Neural crest cell (in vitro differentiated cells): ENCODE results near the gene BOD1. TPM values are rescaled to one million over a fixed set of nuclear protein-coding genes. Genes with fewer than 3 reads are reported as not detected.
A peak's percentile ranks its signal among the peaks of the same experiment; 100 is the strongest.

Experiments used
- DNase-seq: peaks from one replicate; pipeline ENCODE4 v3.0.0; 2021; ENCODE audit warnings: low read depth, mixed read lengths, low spot score
- H3K27ac Mint-ChIP-seq: one replicate; pipeline ENCODE4 v1.8.0; 2021; ENCODE audit warnings: mild to moderate bottlenecking, mixed read lengths; ENCODE audit not compliant: unreplicated experiment
- H3K27me3 Mint-ChIP-seq: 2 replicates; pipeline ENCODE4 v1.8.0; 2021; ENCODE audit warnings: low read depth, mild to moderate bottlenecking, mixed read lengths
- H3K36me3 Mint-ChIP-seq: 2 replicates; pipeline ENCODE4 v1.8.0; 2021; ENCODE audit warnings: low read depth, mild to moderate bottlenecking, mixed read lengths
- H3K4me1 Mint-ChIP-seq: 2 replicates; pipeline ENCODE4 v1.8.0; 2021; ENCODE audit warnings: mixed read lengths
- H3K4me3 Mint-ChIP-seq: one replicate; pipeline ENCODE4 v1.8.0; 2021; ENCODE audit warnings: mild to moderate bottlenecking, mixed read lengths
- H3K9me3 Mint-ChIP-seq: 2 replicates; pipeline ENCODE4 v1.8.0; 2021; ENCODE audit warnings: mixed read lengths
- CTCF ChIP-seq: fragments of 200-600 bp; sonication (generic); conservative IDR thresholded peaks from 2 replicates; pipeline ENCODE4 v1.5.0; 2021; ENCODE audit warnings: antibody characterized with exemption, mild to moderate bottlenecking
- total RNA-seq: library from RNA; stranded (reverse); gene quantifications from 2 replicates; pipeline ENCODE4 v1.2.1, GENCODE V29; 2021

The BOD1 gene
- total RNA-seq, 1 donor from 2014 or later, result 126 TPM

- H3K36me3 Mint-ChIP-seq, result peaks cover 3% of the 10 kb centered on the region
- peaks cover 7% of the 10 kb centered on the region for H3K27me3 Mint-ChIP-seq
- H3K4me3 Mint-ChIP-seq, result no peak overlapping the region
- peaks cover 4% of the 10 kb centered on the region for H3K9me3 Mint-ChIP-seq
- H3K27ac Mint-ChIP-seq, result no peak overlapping the region
- TF ChIP-seq CTCF, result no peak
- no peak for DNase-seq
- H3K4me1 Mint-ChIP-seq, result peaks cover 16% of the 10 kb centered on the region
Measured at GRCh38 chr5:173574983-173575382, 41.5 kb downstream of the BOD1 start.

DNA sequence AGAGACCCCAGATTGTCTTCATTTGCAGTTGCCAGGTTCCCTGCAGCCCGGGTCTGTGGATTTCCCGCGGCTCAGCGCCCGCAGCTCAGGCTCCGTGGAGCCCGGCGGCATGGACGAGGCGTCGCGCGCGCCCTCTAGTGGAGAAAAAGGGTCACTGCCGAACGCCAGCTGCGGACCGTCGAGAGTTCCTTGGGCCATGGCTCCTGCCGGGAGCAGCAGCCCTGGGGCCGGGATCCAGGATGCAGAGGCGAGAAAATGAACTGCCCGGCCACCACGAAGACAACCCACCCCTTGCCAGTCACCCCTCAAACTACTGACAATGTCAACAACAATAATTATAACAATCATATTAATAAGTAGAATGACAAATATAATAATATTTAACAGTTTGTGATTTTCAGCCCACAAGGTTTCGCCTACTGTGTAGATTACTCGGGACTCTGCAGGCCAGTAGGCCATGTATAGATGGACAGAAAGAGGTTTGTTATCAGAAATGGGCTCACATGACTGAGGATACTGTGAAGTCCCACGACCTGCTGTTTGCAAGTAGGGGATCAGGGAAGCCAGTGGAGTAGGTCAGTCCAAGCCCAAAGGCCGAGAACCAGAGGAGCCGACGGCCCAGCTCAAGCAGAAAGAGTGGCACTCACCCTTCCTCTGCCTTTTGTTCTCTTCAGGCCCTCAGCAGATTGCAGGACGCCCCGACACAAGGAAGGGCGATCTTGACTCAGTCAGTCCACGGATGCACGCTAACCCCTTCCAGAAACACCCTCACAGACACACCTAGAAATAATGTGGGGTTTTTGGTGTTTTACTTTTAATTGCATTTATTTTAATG, 43.1 kb downstream of the BOD1 start:
- TF ChIP-seq CTCF, result peak; percentile 97
- H3K4me3 Mint-ChIP-seq, result peak overlapping the region; percentile 33

DNA sequence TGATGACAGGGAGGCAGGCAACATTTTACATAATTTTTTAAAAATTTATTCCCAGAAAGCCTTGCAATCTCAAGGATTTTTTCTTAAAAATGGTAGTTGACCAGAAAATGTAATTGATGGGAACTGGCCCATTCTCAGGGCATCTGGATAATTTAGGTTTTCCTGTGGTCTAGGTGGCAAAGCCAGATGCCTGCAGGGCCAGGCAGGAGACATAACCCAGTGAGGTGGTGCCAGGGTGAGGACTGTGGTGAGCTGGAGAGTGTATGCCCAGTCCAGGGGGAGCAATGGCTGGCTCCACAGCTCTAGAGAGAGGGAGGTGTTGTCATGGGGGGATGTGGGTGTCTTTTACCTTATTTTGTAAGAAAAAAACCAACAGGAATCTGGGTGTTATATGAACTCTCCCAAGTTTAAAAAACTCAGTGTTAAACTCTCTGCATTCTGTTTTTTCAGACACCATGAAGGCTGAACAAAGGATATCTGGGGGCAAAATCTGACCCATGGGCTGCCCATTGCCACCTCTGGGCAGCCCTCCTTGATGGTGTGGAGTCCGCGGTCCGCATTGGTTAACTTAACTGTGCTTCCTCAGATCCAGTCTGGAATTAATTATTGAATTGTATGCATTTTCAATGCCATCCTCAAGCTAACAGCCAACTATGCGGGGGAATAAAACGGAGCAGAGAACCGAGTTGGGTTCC, 43.9 kb downstream of the BOD1 start:
- DNase-seq, result no peak
- Mint-ChIP-seq H3K27me3 (peaks cover 7% of the 10 kb centered on the region), H3K27ac (no peak overlapping the region), H3K9me3 (peaks cover 3% of the 10 kb centered on the region), H3K36me3 (no peaks in the 10 kb centered on the region), H3K4me3 (peak overlapping the region; percentile 33), H3K4me1 (peaks cover 16% of the 10 kb centered on the region)
- TF ChIP-seq CTCF, result no peak

More for the DNA sequence above, 43.1 kb downstream of the BOD1 start:
- H3K27me3 Mint-ChIP-seq, result peaks cover 7% of the 10 kb centered on the region
- H3K9me3 Mint-ChIP-seq, result no peaks in the 10 kb centered on the region
- H3K27ac Mint-ChIP-seq, result no peak overlapping the region
- H3K4me1 Mint-ChIP-seq, result peaks cover 16% of the 10 kb centered on the region
- no peaks in the 10 kb centered on the region for H3K36me3 Mint-ChIP-seq
- peak; percentile 90 for DNase-seq

- no peak for DNase-seq
- no peak overlapping the region for H3K27ac Mint-ChIP-seq
- H3K27me3 Mint-ChIP-seq, result peaks cover 7% of the 10 kb centered on the region
- H3K4me3 Mint-ChIP-seq, result no peak overlapping the region
- H3K36me3 Mint-ChIP-seq, result no peaks in the 10 kb centered on the region
- no peak for TF ChIP-seq CTCF
- H3K9me3 Mint-ChIP-seq, result peaks cover 3% of the 10 kb centered on the region
- H3K4me1 Mint-ChIP-seq, result peaks cover 16% of the 10 kb centered on the region
Measured at GRCh38 chr5:173570321-173571090, 45.9 kb downstream of the BOD1 start.

DNA sequence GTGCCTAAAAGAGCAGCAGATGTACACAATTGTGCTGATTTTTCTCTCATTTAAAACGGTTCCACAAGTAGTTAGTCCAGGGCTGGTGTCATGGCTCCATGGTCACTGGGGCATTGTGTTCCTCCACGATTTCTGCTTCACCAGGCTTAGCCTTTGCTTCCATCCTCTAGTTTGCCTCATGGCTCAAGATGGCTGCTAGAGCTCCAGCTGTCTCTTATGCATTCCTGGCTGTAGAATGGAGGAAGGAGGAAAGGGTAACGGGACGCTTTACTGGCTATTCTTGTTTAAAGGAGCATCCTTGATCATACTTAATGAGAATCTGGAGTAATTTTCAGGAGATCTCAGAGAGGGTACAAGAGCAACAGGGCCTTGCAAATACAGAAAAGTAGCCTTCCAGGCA, 47.7 kb downstream of the BOD1 start:
- Mint-ChIP-seq H3K9me3 (peaks cover 3% of the 10 kb centered on the region), H3K4me1 (peaks cover 7% of the 10 kb centered on the region), H3K27ac (no peak overlapping the region), H3K4me3 (no peak overlapping the region), H3K36me3 (no peaks in the 10 kb centered on the region), H3K27me3 (peaks cover 7% of the 10 kb centered on the region)
- TF ChIP-seq CTCF, result no peak
- DNase-seq, result no peak
